ENCODE data around the gene NREP. TPM values are rescaled to one million over a fixed set of nuclear protein-coding genes. Genes with fewer than 3 reads are reported as not detected.

Gene NREP
- 300 and 336 TPM in 2 replicates for total RNA-seq (2014; rRNA removed; shearing (Covaris generic))
- polyA plus RNA-seq (2016; fragmentation: Nextera tagmentation; extraction: Ambion mirVana) = 260 and 264 TPM in 2 replicates
- long read RNA-seq, transcript NREP-201 (4 exons, 2,013 nt) = major isoform, 35 of 52 reads
- long read RNA-seq, partial matches to known transcripts = 2 of 52 reads
- long read RNA-seq, other reads (novel, unspliced or antisense) = 8 of 52 reads

GRCh38 chr5:111756581-111757354 is at the start of gene NREP:
Gene NREP, minus strand, starts transcription at chr5:111757194. Its CDS starts 1,422 bp downstream, at chr5:111755772.
- Mint-ChIP-seq H3K27ac (peak within 1 kb of the TSS; percentile 97), H3K9me3 (peaks cover 3% of the 10 kb centered on the region; the same call in 2 of the 3 replicates), H3K4me1 (peaks cover 41% of the 10 kb centered on the region), H3K4me3 (peak within 1 kb of the TSS; percentile 91), H3K27me3 (ENCODE audit: insufficient read depth, low read depth, poor library complexity) (peaks cover 3% of the 10 kb centered on the region), H3K36me3 (ENCODE audit: low read depth) (peaks cover 17% of the 10 kb centered on the region)
- no peaks in the 10 kb centered on the region for H3K9me2 ChIP-seq (ENCODE audit: insufficient read depth)
- H3K4me1 ChIP-seq (ENCODE audit: insufficient read depth) = peaks cover 46% of the 10 kb centered on the region
- peak within 1 kb of the TSS; percentile 16; the same call in 1 of the 2 replicates for H2AFZ ChIP-seq
- peak within 1 kb of the TSS; percentile 87 for H3K4me2 ChIP-seq
- H3F3A ChIP-seq (replicated peaks; ENCODE audit: low read depth) = no peaks in the 10 kb centered on the region
- peak within 1 kb of the TSS; percentile 99 for H3K27ac ChIP-seq (ENCODE audit: low read depth)
- no peak for TF ChIP-seq ZNF331 (CRISPR knock-in tag; IDR thresholded peaks at IDR 0.05; ENCODE audit: low read depth)
- peak; percentile 58; the same call in 1 of the 2 replicates for TF ChIP-seq POLR2AphosphoS5 (IDR thresholded peaks at IDR 0.05; ENCODE audit: low read depth)
- H4K20me1 ChIP-seq (replicated peaks; ENCODE audit: insufficient read depth) = peaks cover 16% of the 10 kb centered on the region; the same call in 1 of the 2 replicates
- peaks cover 52% of the 10 kb centered on the region for H3K79me2 ChIP-seq (replicated peaks; ENCODE audit: insufficient read depth)
- ATAC-seq (peak; percentile 47), DNase-seq (ENCODE audit: low spot score) (peak; percentile 88)
- no peaks in the 10 kb centered on the region for H3K27me3 ChIP-seq (ENCODE audit: insufficient read depth)
- no peaks in the 10 kb centered on the region for H3K36me3 ChIP-seq (ENCODE audit: insufficient read depth)
- H3K4me3 ChIP-seq = peak within 1 kb of the TSS; percentile 70

- Mint-ChIP-seq H3K4me3 (no peak overlapping the region), H3K27ac (no peak overlapping the region), H3K4me1 (peaks cover 11% of the 10 kb centered on the region; the same call in 2 of the 3 replicates), H3K36me3 (ENCODE audit: low read depth) (no peaks in the 10 kb centered on the region), H3K9me3 (no peaks in the 10 kb centered on the region), H3K27me3 (ENCODE audit: insufficient read depth, low read depth, poor library complexity) (peaks cover 3% of the 10 kb centered on the region)
- Histone ChIP-seq H3K4me2 (no peak overlapping the region), H3K4me3 (no peak overlapping the region), H3K36me3 (ENCODE audit: insufficient read depth) (no peaks in the 10 kb centered on the region), H3K27me3 (ENCODE audit: insufficient read depth) (no peaks in the 10 kb centered on the region), H3K27ac (ENCODE audit: low read depth) (no peak overlapping the region), H4K20me1 (replicated peaks; ENCODE audit: insufficient read depth) (no peaks in the 10 kb centered on the region), H2AFZ (peak overlapping the region; percentile 90), H3F3A (replicated peaks; ENCODE audit: low read depth) (no peaks in the 10 kb centered on the region), H3K4me1 (ENCODE audit: insufficient read depth) (peaks cover 13% of the 10 kb centered on the region), H3K9me2 (ENCODE audit: insufficient read depth) (no peaks in the 10 kb centered on the region; the same call in 1 of the 2 replicates), H3K79me2 (replicated peaks; ENCODE audit: insufficient read depth) (no peaks in the 10 kb centered on the region)
- TF ChIP-seq NANOG (IDR thresholded peaks at IDR 0.05; ENCODE audit: borderline replicate concordance) = no peak
- no peak for TF ChIP-seq ETS1 (IDR thresholded peaks at IDR 0.05)
- TF ChIP-seq JUNB (IDR thresholded peaks at IDR 0.05; ENCODE audit: unreplicated experiment) = no peak
- no peak for TF ChIP-seq STAT1 (IDR thresholded peaks at IDR 0.05; ENCODE audit: unreplicated experiment)
- ATAC-seq (no peak), DNase-seq (ENCODE audit: low spot score) (no peak)
Observed at GRCh38 chr5:111806753-111807152, 49.8 kb upstream of the NREP start.

GRCh38 chr5:111806156-111806555 is 49.2 kb upstream of the NREP start:
- Histone ChIP-seq H3K9me2 (ENCODE audit: insufficient read depth) (no peaks in the 10 kb centered on the region; the same call in 1 of the 2 replicates), H3K27ac (ENCODE audit: low read depth) (no peak overlapping the region), H2AFZ (peak overlapping the region; percentile 90), H3K4me1 (ENCODE audit: insufficient read depth) (peaks cover 19% of the 10 kb centered on the region), H3F3A (replicated peaks; ENCODE audit: low read depth) (no peaks in the 10 kb centered on the region), H4K20me1 (replicated peaks; ENCODE audit: insufficient read depth) (no peaks in the 10 kb centered on the region), H3K4me3 (no peak overlapping the region), H3K36me3 (ENCODE audit: insufficient read depth) (no peaks in the 10 kb centered on the region), H3K79me2 (replicated peaks; ENCODE audit: insufficient read depth) (no peaks in the 10 kb centered on the region), H3K4me2 (no peak overlapping the region), H3K27me3 (ENCODE audit: insufficient read depth) (no peaks in the 10 kb centered on the region)
- H3K4me3 Mint-ChIP-seq = no peak overlapping the region
- no peaks in the 10 kb centered on the region for H3K9me3 Mint-ChIP-seq
- H3K27me3 Mint-ChIP-seq (ENCODE audit: insufficient read depth, low read depth, poor library complexity) = peaks cover 3% of the 10 kb centered on the region
- H3K4me1 Mint-ChIP-seq = peaks cover 16% of the 10 kb centered on the region
- ATAC-seq (no peak), DNase-seq (ENCODE audit: low spot score) (no peak)
- H3K36me3 Mint-ChIP-seq (ENCODE audit: low read depth) = no peaks in the 10 kb centered on the region
- H3K27ac Mint-ChIP-seq = no peak overlapping the region
- no peak for TF ChIP-seq REST (IDR thresholded peaks at IDR 0.05; ENCODE audit: unreplicated experiment)
- TF ChIP-seq JUNB (IDR thresholded peaks at IDR 0.05; ENCODE audit: unreplicated experiment) = no peak
- TF ChIP-seq EZH2phosphoT487 (IDR thresholded peaks at IDR 0.05; ENCODE audit: unreplicated experiment) = no peak
- no peak for TF ChIP-seq EZH2 (IDR thresholded peaks at IDR 0.05; ENCODE audit: low read depth, unreplicated experiment)
- no peak for TF ChIP-seq ETS1 (IDR thresholded peaks at IDR 0.05)
- no peak for TF ChIP-seq CTCF (conservative IDR thresholded peaks at IDR 0.05; ENCODE audit: low read depth in 2 of 2)

All from GM23338 (cell line).